Measurements from ENCODE around the gene FNDC8.

DNA sequence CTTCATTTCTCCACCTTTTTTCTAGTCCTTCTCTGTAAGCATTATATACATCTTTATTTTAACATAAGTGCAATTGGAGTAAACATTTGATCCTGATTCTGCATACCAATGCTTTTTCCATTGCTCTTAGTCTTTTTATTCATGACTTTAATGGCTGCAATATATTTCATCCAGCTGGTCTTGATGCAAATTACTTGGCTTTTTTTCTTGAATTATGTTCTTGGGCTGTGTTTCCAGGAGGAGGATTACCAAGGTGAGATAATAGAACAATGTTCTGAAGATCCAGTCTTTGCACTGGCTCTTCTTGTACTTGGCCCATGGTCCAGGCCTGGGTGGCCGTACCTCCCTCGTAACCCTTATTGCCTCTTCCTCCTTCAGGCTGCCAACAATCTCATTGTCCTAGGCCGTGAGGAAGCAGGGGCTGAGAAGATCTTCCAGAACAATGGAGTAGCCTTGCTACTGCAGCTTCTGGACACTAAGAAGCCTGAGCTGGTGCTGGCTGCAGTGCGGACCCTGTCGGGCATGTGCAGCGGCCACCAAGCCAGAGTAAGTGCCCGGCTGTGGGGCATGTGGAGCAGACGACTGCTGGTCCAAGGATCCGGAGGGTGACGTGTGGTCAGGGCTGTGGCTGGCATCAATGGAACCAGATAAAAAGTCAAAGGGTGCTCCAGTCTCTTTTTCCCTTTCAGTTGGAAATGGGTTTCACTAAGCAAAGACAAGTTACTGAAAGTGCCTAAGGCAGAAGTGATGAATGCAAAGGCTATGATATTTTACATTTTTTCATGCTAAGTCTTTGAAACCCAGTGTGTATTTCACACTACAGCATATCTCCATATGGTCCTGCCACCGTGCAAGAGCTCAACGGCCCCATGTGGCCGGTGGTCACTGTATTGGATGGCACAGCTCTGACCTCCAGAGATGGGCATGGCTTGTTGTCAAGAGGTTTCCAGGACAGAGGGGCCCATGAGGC, 33.1 kb downstream of the FNDC8 start:
- TF ChIP-seq, protein P1, sequence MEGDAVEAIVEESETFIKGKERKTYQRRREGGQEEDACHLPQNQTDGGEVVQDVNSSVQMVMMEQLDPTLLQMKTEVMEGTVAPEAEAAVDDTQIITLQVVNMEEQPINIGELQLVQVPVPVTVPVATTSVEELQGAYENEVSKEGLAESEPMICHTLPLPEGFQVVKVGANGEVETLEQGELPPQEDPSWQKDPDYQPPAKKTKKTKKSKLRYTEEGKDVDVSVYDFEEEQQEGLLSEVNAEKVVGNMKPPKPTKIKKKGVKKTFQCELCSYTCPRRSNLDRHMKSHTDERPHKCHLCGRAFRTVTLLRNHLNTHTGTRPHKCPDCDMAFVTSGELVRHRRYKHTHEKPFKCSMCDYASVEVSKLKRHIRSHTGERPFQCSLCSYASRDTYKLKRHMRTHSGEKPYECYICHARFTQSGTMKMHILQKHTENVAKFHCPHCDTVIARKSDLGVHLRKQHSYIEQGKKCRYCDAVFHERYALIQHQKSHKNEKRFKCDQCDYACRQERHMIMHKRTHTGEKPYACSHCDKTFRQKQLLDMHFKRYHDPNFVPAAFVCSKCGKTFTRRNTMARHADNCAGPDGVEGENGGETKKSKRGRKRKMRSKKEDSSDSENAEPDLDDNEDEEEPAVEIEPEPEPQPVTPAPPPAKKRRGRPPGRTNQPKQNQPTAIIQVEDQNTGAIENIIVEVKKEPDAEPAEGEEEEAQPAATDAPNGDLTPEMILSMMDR (IDR thresholded peaks at IDR 0.05) = no peak
- no peak for TF ChIP-seq POLR2A (IDR thresholded peaks at IDR 0.05)

Measured in Peyer's patch (tissue), 4 donors.